Mesodermal cell (in vitro differentiated cells): ENCODE measurements around the gene ADISSP. TPM values are rescaled to one million over a fixed set of nuclear protein-coding genes. Genes with fewer than 3 reads are reported as not detected.

ENCODE experiments used
- H3K27ac ChIP-seq: 2 replicates; pipeline ENCODE4 v1.7.0; 2013; ENCODE audit warnings: mild to moderate bottlenecking, low read depth, low read length, moderate library complexity; ENCODE audit not compliant: severe bottlenecking
- H3K36me3 ChIP-seq: 2 replicates; pipeline ENCODE4 v1.7.1; 2013; ENCODE audit warnings: mild to moderate bottlenecking, low read length, moderate library complexity; ENCODE audit not compliant: control insufficient read depth, insufficient read depth
- H3K4me1 ChIP-seq: one replicate; pipeline ENCODE4 v1.7.1; 2013; ENCODE audit warnings: mild to moderate bottlenecking, low read length; ENCODE audit not compliant: insufficient read depth, control insufficient read depth, poor library complexity, severe bottlenecking
- H3K4me3 ChIP-seq: 2 replicates; pipeline ENCODE4 v1.7.0; 2013; ENCODE audit warnings: low read length, control low read depth, mild to moderate bottlenecking; ENCODE audit not compliant: insufficient read depth, poor library complexity, severe bottlenecking; ENCODE audit errors: extremely low read depth
- H3K9me3 ChIP-seq: 2 replicates; pipeline ENCODE4 v1.7.1; 2013; ENCODE audit warnings: mild to moderate bottlenecking, low read length, moderate library complexity; ENCODE audit not compliant: control insufficient read depth
- WGBS, 2 experiments: methylation state at CpG; one replicate each; pipeline ENCODE4 v1.1.5; 2013; ENCODE audit warnings: missing lambda C conversion rate in 2 of 2; ENCODE audit not compliant: insufficient coverage in 2 of 2; 5-methylcytosine and 5-hydroxymethylcytosine counted together
- polyA plus RNA-seq, 2 experiments: library from polyadenylated mRNA; stranded (reverse); fragments of 50-300 nt; gene quantifications; one replicate each; pipeline ENCODE4 v1.2.3, GENCODE V29; 2013

Gene ADISSP
- 38.7 TPM for polyA plus RNA-seq (2013, experiment 1 of 2)
- polyA plus RNA-seq (2013, experiment 2 of 2), result 30.9 TPM

DNA sequence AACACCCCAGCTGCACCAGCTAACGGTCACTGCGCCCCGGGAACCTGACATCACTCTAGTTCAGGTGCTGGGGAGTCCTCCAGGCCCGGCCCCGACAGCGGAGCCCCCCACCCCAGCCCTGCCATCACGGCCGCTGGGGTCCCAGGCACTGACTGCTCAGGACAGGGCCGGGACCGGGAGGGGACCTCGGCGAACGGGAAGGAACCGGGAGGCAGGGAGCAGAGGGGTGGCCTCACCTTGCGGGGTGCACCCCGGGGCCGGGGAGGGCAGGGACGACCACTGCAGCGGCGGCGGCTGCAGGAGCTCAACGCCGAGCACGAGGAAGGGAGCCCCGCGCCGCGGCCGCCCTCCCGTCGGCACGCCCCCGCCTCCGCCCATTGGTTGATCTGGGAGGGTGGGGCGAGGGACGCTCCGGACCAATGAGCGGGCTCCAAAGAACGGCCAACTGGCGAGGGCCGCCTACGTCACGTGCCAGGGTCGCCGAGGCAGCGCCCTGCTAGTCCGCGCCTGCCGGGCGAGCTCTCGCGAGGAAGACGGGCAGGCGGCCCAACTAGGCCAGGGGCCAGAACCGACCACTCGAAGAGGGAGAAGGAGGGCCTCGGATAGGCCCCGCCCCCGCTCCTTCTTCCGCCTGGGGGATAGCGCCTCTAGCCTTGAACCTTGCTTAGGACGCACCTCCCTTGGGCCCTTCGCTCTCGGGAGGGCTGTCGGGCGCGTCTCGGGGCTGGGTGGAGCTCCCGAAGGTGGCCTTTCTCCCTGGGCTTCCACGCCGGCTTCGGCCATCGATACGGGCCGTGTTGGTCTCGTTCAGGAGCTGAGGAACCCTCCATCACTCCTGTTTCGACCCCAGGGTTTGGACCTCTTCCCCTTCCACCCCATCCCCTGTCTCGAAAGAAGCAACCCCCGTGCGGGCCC lies at the start of gene ADISSP:
Gene ADISSP (minus strand): TSS at position 327 of the 915 bp plus-strand sequence. CDS start 7,653 bp downstream, outside the sequence.
- Histone ChIP-seq H3K4me3 (peak within 1 kb of the TSS; percentile 70), H3K27ac (peak within 1 kb of the TSS; percentile 97), H3K9me3 (no peaks in the 10 kb centered on the region), H3K36me3 (no peaks in the 10 kb centered on the region), H3K4me1 (peaks cover 13% of the 10 kb centered on the region)
- 1% methylated on average over 58 to 66 of the region's 80 CpGs for WGBS, 2 experiments

DNA sequence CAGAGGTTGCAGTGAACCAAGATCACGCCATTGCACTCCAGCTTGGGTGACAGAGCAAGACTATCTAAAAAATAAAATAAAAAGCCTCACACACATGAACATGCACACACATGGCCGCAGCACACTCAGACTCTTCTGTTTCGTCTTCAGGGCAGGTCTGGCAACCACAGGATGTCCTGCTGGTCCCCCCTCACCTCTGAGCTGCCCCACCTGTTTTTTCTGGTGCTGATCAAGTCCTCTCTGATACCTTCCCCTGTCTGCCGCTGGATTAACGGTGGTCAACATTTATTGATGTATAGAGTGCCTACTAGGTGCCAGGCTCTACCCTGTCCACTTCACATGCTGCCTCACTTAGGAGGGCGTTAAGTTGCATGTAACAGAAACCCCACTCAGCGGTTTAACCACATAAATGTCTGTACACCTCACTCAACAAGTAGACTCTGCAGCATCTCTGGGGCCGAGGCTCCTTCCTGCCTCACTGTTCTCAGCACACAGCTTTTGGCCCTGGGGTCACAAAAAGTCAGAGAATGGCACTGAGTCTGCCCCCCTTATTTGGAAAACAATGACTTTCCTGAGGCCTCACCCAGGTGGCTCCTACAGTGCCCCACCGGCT lies 48.3 kb upstream of the ADISSP start:
- no peaks in the 10 kb centered on the region for H3K9me3 ChIP-seq
- peaks cover 8% of the 10 kb centered on the region for H3K4me1 ChIP-seq
- WGBS, 2 experiments, result 71 to 74% methylated on average over 7 of the region's 9 CpGs
- H3K4me3 ChIP-seq, result no peak overlapping the region
- no peak overlapping the region for H3K27ac ChIP-seq
- no peaks in the 10 kb centered on the region for H3K36me3 ChIP-seq

DNA sequence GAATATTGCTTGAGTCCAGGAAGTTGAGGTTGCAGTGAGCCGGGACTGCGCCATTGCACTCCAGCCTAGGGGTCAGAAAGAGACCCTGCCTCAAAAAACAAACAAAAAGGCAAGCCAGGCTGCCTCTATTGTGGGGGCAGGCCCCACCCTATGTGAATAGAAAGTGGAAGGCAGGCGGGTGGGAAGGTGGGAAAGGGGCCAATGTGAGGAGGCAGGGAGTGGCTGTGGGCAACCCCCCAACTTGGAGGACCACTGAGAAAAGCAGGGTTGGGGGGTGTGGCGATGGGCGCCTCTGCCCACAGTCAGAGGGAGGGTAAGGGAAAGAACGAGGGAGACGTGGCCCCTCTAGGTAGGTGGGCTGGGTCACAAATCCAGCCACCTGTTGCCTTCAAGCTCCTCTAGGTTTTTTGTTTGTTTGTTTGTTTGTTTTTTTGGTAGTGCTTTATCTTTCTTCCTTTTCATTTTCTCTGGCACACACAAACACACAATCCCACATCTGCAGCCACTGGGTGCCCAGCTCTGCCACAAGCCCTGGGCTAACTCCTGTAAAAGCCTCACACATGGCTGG lies 47.5 kb upstream of the ADISSP start:
- 90 to 93% methylated on average over 3 to 5 of the region's 7 CpGs for WGBS, 2 experiments
- H3K4me3 ChIP-seq, result no peak overlapping the region
- no peak overlapping the region for H3K27ac ChIP-seq
- no peaks in the 10 kb centered on the region for H3K9me3 ChIP-seq
- peaks cover 8% of the 10 kb centered on the region for H3K4me1 ChIP-seq
- no peaks in the 10 kb centered on the region for H3K36me3 ChIP-seq

DNA sequence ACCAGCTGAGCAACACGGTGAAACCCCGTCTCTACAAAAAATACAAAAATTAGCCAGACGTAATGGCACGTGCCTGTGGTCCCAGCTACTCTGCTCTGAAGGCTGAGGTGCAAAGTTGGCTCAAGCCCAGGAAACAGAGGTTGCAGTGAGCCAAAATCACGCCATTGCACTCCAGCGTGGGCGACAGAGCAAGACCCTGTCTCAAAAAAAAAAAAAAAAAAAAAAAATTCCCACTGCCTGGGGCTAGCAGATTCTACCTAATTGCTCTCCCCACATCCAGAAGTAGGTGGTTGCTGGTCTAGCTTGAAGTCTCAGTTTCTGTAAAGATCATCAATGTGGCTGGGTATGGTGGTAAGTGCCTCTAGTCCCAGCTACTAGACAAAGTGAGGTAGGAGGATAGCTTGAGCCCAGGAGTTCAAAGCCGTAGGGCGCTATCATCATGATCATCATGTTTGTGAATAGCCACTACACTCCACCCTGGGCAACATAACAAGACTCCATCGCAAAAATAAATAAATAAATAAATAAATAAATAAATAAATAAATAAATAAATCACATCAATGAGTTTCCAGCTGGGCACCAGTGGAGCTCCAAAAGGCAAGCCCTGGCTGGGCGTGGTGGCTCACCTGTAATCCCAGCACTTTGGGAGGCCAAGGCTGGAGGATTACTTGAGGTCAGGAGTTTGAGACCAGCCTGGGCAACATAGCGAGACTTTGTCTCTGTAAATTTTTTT lies 46.5 kb upstream of the ADISSP start:
- Histone ChIP-seq H3K4me3 (no peak overlapping the region), H3K36me3 (no peaks in the 10 kb centered on the region), H3K4me1 (peaks cover 8% of the 10 kb centered on the region), H3K27ac (no peak overlapping the region), H3K9me3 (no peaks in the 10 kb centered on the region)
- 74 to 98% methylated on average over 6 of the region's 12 CpGs for WGBS, 2 experiments

DNA sequence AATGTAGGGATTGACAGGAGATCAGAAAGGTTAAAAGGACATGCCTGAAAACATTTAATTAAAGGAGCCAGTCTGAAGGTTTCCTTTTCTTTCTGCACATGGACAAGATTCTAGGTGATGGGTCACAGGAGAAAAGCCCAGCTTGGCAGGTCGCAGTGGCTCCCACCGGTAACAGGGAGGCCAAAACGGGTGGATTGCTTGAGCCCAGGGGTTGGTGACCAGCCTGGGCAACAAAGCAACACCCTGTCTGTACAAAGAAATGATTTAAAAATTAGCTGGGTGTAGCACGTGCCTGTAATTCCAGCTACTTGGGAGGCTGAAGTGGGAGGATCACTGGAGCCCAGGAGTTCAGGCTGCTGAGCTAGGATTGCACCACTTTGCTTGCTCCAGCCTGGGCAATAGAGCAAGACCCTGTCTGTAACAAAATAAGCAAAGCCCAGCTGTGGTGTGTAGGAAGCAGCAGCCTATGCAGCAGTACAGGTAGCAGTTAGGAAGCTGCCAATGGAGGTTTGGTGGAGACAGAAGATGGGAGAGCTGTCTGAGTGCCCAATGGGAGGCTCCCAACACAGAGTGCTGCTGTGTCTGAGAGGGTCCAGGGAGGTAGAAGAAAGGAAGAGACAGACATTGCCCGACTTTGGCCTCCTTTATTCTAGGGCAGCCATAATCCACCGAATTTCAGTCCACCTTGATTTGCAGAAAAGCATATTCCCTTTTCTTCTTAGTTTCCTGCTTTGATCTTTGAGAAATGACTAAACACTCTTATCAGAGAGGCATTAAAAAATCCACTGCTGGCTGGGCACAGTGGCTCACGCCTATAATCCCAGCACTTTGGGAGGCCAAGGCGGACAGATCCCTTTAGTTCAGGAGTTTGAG lies 45.7 kb upstream of the ADISSP start:
- 88 to 94% methylated on average over 4 to 8 of the region's 8 CpGs for WGBS, 2 experiments
- Histone ChIP-seq H3K36me3 (no peaks in the 10 kb centered on the region), H3K4me1 (peaks cover 10% of the 10 kb centered on the region), H3K27ac (no peak overlapping the region), H3K4me3 (no peak overlapping the region), H3K9me3 (no peaks in the 10 kb centered on the region)

DNA sequence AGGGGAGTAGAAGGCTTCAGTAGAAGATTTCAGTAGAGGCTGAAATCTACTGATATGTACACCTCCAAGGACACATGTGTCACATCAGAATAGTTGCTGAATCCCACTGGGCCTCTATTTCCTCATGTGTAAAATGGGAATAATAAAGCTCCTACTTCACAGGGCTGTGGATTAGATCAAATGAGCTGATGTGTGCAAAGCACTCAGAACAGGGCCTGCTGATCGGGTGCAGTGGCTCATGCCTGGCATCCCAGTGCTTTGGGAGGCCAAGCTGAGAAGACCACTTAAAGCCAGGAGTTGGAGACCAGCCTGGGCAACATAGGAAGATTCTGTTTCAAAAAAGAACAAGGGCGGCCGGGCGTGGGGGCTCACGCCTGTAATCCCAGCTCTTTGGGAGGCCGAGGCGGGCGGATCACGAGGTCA lies 44.7 kb upstream of the ADISSP start:
- no peak overlapping the region for H3K4me3 ChIP-seq
- peaks cover 20% of the 10 kb centered on the region for H3K4me1 ChIP-seq
- WGBS, 2 experiments, result 95 to 96% methylated on average over 5 of the region's 9 CpGs
- H3K27ac ChIP-seq, result no peak overlapping the region
- peaks cover under 1% of the 10 kb centered on the region for H3K36me3 ChIP-seq
- no peaks in the 10 kb centered on the region for H3K9me3 ChIP-seq

DNA sequence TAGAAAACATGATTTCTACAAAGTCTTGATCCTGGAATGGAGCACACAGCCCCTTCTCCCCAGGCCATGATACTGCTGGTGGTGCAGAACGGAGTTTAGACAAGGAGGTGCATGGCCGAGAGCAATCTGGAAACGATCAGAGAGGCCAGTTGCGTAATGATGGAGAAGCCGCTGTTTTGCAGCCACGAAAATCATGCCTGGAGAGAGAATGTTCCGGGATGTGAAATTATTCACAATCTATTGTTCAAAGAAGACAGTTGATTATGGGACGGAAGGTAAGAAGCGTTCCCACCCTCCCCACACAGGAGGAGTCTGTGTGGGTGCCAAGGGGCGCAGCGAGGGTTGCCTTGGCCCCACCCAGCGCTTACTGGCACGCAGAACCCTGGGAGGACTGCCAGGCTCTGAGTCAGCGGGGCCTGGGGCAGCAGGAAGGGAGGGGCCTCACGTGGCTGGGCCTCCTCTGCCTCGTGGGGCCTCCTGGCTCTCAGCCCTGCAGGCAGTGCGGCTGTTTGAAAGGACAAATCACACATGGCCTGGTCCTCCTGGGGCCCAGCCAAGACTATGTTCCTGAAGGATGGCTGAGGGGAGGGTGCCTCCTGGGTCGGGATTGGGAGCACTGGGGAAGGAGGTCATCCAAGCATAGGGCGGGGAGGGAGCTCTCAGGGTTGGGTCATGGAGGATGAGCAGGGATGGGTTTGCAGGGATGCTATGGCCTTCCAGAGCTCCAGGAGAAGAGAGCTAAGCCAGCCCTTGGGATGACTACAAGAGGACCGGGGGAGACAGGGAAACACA lies 44.1 kb upstream of the ADISSP start:
- H3K4me3 ChIP-seq, result no peak overlapping the region

DNA sequence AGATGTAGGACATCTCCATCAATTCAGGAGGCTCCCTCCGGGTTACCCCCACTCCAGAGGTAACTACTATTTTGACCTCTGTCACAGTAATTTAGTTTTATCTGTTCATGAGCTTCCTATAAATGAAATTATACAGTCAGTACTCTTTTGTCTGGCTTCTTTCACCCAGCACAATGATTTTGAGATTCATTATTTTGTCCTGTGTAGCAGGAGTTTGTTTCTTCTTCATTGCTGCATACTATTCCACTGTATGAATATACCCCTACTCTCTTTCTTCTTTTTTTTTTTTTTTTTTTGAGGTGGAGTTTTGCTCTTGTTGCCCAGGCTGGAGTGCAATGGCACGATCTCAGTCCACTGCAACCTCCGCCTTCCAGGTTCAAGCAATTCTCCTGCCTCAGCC lies 41.0 kb upstream of the ADISSP start:
- Histone ChIP-seq H3K4me3 (no peak overlapping the region), H3K36me3 (peaks cover 26% of the 10 kb centered on the region), H3K9me3 (no peaks in the 10 kb centered on the region), H3K4me1 (peaks cover 36% of the 10 kb centered on the region), H3K27ac (peak overlapping the region; percentile 64)
- no CpG with 5 or more reads among the region's 3 CpGs for WGBS, 2 experiments

More for the DNA sequence above, 44.1 kb upstream of the ADISSP start:
- Histone ChIP-seq H3K4me1 (peaks cover 20% of the 10 kb centered on the region), H3K36me3 (peaks cover 7% of the 10 kb centered on the region), H3K27ac (peak overlapping the region; percentile 45), H3K9me3 (no peaks in the 10 kb centered on the region)
- WGBS, 2 experiments, result 76 to 90% methylated on average over 12 to 17 of the region's 20 CpGs

DNA sequence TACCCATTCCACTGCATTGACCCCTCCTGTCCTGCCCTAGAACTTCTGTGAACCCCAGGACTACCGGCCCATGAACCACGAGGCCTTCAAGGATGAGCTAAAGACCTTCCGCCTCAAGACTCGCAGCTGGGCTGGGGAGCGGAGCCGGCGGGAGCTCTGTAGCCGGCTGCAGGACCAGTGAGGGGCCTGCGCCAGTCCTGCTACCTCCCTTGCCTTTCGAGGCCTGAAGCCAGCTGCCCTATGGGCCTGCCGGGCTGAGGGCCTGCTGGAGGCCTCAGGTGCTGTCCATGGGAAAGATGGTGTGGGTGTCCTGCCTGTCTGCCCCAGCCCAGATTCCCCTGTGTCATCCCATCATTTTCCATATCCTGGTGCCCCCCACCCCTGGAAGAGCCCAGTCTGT lies 37.2 kb upstream of the ADISSP start:
- H3K4me3 ChIP-seq, result no peak overlapping the region
- WGBS, 2 experiments, result 90 to 92% methylated on average over 5 to 10 of the region's 11 CpGs
- peaks cover 60% of the 10 kb centered on the region for H3K36me3 ChIP-seq
- H3K4me1 ChIP-seq, result peaks cover 34% of the 10 kb centered on the region
- H3K27ac ChIP-seq, result no peak overlapping the region
- H3K9me3 ChIP-seq, result no peaks in the 10 kb centered on the region
